Measurements from ENCODE around the gene SLC1A2.

GRCh38 chr11:35259529-35259928 lies 159.8 kb downstream of the SLC1A2 start:
- TF ChIP-seq CTCF (conservative IDR thresholded peaks at IDR 0.05; ENCODE audit: low read length), result no peak
- TF ChIP-seq EZH2phosphoT487 (IDR thresholded peaks at IDR 0.05; ENCODE audit: borderline replicate concordance), result no peak

All from Loucy (cell line).